Testis (tissue), 2 donors: ENCODE data around the gene TSHZ1.

Experiments
- POLR2A ChIP-seq: fragments of 450-650 bp; IDR thresholded peaks from one replicate; pipeline ENCODE4 v1.6.1; 2017; ENCODE audit warnings: antibody characterized with exemption, mild to moderate bottlenecking, moderate library complexity
- TF ChIP-seq, protein P1 (sequence below), 3 experiments: fragments of 450-650 bp in 2 of 3; fragments of 200-600 bp in 1 of 3; sonication (generic) in 1 of 3; IDR thresholded peaks; one replicate each; pipeline ENCODE4 v1.5.1; 2016 to 2019; ENCODE audit warnings: antibody characterized with exemption in 3 of 3, mild to moderate bottlenecking in 2 of 3, moderate library complexity in 1 of 3

DNA sequence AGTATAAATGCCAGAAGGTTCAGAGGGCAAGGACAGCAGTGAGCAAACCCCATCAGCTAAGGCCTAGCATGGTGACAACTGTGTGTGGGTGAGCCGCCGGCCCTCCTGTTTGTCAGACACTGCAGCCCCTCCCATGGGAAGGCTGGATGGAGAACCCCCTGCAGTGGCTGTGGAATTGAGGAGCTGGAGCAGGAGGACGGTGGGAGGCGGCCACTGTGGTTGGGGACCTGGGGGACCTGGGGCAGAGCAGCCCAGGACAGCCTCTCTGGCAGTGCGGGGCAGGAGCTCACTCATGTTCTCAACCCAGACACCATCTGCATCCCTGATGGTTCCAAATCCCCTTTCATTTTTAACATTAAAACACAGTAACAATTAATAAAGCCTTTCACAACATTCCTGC, 68.8 kb downstream of the TSHZ1 start:
- TF ChIP-seq, protein P1, sequence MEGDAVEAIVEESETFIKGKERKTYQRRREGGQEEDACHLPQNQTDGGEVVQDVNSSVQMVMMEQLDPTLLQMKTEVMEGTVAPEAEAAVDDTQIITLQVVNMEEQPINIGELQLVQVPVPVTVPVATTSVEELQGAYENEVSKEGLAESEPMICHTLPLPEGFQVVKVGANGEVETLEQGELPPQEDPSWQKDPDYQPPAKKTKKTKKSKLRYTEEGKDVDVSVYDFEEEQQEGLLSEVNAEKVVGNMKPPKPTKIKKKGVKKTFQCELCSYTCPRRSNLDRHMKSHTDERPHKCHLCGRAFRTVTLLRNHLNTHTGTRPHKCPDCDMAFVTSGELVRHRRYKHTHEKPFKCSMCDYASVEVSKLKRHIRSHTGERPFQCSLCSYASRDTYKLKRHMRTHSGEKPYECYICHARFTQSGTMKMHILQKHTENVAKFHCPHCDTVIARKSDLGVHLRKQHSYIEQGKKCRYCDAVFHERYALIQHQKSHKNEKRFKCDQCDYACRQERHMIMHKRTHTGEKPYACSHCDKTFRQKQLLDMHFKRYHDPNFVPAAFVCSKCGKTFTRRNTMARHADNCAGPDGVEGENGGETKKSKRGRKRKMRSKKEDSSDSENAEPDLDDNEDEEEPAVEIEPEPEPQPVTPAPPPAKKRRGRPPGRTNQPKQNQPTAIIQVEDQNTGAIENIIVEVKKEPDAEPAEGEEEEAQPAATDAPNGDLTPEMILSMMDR (IDR thresholded peaks at IDR 0.05), result no peak
- TF ChIP-seq POLR2A, result no peak
